HG03575 (cell line): ENCODE measurements around the gene RTL10.
"Not testable (repeated sequence)": the region's sequence is repeated elsewhere in the genome, so short reads cannot be mapped to it uniquely, and the experiment has no call there.

Experiments
- ATAC-seq: cut with Tn5 transposase; IDR thresholded peaks from one replicate; pipeline ENCODE4 v1.9.1; 2021; ENCODE audit not compliant: unreplicated experiment, insufficient number of reproducible peaks, low FRiP score; ENCODE audit errors: extremely low read depth

Gene RTL10

DNA sequence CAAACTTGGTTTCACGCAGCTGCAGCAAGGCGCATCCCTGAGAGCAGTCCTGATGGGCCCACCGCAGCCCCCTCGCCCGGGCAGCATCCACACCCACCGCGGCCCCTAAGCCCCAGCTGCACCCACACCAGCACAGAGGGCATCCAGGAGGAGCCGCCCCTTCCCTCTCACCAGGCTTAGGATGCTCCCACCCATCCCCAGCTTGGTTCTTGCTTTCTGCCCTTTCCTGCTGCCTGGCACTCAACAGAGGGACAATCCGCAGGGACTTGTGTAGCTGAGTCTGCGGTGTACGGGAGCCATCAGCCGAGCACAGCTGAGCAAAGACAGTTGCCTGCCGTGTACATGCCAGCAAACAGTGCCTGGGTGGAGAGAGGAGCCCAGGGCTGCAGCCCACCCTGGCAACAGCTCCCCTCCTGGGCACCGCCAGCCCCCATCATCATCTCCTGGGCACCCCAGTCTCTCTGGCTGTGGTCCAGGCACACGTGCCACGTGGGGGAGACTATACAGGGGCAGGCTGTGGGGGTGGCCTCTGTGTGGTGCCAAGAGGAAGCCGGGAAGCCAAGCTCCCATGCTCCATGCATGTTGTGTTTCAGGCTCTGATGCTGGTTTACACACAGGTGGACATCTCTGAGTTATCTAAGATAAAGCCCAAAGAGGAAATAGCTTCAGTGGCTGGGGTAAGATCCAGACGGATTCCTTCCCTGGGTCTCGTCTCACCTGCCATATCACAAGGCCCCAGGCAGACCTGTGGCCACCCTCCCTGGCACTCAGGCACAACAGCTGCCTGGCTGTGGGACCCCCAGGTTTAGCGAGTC is 36.0 kb upstream of the RTL10 start:
- no peak for ATAC-seq

DNA sequence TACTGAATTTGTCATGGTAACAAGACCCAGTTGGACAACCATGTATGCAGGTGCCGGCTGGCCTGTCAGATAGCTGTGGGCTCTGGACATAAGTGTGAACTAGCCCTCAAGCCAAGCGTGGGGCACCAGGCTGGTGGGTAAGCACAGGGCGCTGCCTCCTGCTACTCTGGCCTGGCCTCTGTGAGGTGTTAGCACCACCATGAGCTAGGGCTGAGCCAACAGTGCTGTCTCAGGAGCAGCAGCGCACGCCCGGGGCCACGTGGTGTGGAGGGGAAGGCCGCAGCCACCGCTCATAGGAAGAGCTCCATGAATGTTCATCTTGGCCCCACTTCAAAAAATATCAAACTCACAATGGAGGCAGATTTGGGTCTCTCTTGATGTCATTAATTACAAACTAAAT is 35.3 kb upstream of the RTL10 start:
- no peak for ATAC-seq

DNA sequence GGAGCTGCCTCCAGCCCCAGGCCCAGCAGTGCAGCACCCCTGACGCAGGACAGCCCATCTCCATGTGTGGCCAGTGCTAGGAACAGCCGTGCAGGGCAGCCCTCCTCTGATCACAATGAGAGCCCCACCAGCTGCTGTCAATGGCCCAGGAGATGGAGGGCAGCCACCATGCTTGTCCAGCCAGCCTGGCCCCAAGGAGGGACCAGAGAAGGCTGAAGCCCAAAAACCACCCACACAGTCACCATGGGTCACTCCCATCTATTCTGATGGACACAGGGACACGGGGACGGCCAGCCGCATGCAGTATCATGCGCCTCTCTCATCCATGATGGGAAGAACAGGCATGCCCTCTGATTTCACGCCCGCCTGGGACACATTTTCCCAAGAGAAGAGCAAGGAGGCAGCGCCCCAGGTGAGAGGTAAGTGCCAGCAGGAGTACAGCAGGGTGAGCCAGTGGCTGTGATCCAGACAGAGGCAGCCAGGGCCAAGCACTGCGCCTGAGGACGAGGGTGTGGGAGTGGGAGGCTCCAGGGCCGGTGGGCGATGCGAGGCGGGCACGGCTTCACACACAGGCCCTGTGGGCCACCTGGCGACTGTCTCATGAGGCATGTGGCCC is 33.6 kb upstream of the RTL10 start:
- ATAC-seq: no peak

DNA sequence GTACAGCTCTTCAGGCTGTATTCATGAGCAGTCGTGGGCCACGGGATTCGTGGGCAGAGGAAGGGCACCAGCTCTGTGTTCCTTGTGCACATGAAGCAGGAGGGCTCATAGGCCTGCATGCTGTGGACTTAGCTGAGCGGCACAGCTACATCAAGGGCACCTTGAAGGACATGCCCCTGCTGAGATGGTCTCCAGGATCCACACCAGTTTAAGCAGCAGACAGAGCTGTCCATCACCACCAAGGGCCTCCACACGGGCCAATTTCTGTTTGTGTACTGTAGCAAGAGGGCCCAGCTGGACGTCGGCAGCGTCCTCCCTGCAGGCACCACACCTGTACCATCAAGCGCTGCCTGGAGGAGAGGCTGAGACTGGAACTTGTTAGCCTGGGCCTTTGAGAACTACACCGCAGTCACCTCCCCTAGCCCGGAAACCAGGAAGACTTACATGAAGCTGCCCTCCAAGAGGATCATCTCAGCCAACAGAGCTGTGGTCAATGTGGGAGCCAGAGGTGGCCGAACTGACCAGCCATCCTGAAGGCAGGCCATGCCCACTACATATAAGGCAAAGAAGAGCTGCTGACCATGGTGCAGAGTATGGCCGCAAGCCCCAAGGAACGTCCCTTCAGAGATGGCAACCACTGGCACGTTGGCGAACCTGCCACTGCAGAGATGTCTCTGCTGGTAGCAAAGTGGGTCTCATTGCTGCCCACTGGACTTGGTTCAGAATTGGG is 32.7 kb upstream of the RTL10 start:
- no peak for ATAC-seq

DNA sequence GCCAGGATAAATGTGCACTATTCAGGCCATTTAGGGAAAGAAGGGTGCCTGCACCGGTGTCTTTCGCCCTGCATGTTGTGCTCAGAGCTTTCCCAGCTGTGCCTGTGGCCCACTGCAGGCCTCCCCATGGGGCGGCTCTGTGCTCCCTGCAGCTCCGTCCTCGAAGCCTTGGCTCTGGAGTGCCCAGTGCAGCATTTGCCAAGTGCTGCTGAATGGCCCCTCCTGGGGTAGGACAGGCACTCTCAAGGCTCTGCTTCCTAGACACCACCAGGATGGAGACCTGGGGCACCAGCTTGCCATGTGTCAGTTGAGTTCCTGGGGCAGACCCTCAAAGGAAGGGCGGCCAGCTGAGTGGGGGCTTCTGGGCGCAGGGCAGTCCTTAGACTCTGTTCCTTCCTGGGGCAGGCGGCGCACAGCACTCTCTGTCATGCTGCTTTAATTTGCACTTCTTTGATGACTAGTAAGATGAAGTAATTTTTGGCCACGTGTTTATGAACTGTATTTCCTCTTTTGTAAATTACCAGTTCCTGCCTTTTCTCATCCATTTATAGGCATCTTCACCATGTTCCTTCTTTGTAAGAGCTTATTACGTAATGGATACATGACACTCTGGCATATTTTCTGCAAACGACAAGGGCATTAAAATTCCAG is 32.1 kb upstream of the RTL10 start:
- ATAC-seq: no peak

DNA sequence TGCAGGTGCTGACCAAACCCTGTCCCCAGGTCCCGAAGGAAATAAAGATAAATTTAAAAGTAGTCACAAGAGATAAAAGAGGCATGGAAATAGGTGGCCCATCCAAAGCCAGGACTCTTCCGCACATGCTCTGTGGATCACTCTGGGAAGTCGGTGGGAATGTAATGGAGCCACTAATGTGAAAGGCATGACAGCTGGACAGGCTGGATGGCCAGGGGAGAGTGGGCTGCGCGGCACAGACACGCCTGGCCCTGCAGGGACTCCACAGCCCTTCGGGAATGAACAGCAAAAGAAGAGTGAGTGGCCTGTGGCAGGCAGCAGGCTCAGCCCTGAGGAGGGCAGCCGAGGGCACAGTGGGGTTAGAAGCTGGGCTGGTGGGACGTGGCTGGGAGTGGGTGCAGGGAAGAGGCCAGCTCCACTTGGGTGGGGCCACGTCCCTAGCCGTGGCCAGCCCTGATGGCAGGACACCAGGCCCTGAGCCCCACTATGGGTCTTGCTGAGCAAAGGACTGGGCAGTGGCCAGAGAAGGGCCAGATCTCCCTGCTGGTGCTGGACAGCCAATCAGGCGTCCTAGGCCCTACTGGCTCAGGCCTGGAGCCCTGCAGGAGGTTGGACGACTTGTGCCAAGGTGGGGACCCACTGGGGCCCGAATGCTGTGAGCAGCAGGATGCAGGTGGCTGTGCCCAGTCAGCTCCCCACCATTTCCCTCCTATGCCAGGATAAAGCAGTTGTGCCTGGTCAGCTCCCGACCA is 31.3 kb upstream of the RTL10 start:
- ATAC-seq: no peak

DNA sequence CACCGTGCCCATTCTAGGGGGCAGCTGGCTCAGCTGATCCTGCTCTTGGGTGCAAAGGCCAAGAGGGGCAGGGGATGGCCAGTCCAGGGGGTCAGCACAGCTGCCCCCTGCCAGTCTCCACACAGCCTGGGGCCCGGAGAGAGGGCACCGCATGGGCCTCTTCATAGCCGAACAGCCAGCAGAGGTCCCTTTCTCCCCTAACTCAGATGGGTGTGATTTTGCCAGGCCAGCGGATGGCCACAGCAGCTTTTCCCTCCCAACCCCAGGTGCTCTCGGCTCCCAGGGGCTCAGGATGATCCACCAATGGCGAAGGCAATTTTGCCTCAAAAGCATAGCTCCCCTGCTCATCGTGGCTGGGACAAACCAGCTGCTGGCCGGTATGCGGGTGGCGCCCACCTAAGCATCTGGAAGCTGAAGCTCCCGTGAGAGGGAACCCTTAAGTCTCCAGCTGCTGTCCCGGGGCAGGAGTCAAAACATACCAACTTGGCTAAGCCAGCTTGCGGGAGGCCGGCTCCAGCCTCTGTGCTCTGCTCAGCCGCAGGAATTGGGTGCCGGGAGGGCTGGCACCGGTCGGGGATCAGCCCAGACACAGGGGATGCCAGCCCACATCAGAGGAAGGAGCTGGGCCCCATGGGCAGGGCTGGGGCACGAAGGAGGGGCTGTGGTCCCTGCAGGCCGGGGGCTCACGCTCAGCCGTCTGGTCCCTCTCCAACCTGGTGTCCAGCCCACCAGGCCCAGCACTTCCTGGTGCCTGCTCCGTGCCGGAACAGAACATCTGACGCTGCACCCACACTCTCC is 30.5 kb upstream of the RTL10 start:
- ATAC-seq: no peak

DNA sequence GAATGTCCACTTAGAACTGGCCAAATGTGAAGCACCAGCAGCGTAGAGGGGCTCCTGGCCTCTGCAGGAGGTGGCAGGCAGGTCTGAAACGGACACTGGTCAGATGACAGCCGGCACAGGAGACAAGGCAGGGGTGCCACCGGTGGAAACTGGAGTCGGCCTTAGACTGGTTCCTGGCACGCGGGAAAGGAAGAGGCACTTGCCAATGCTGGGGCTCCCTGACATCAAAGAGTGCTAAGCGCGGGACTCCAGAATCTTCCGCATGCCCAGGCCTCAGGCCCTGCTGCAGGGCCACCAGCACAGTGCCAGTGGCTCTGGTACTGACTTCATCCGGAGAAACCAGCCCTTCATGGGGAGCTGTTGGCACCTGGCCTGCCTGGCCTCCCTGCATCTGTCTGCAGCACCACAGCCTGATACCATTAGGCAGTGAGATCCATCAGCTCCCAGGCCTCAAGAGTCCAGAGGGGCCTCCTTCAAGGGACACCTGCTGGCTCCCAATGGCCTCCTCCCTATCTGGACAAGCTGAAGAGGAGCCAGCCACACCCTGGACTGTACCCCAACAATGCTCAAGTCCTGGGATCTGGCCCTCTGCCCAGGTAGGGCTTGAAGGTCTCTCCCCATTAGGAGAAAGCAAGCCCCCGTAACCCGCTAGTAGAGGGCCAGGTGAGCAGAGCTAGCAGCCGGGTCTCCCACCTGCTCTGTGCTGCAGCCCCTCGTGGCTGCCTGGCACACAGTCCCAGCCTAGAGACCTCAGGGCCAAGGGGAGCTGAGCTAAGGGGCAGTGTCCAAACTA is 29.7 kb upstream of the RTL10 start:
- ATAC-seq: no peak

DNA sequence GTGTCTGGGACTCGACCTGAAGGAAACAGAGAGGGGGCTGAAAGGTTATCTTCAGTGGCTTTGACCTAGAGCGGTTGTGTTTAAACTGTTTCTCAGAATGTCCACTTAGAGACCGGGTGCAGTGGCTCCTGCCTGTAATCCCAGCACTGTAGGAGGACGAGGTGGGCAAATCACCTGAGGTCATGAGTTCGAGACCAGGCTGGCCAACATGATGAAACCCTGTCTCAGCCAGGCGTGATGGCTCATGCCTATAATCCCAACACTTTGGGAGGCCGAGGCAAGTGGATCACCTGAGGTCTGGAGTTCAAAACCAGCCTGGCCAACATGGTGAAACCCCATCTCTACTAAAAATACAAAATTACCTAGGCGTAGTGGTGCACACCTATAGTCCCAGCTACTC is 28.8 kb upstream of the RTL10 start:
- ATAC-seq: not testable (repeated sequence)

DNA sequence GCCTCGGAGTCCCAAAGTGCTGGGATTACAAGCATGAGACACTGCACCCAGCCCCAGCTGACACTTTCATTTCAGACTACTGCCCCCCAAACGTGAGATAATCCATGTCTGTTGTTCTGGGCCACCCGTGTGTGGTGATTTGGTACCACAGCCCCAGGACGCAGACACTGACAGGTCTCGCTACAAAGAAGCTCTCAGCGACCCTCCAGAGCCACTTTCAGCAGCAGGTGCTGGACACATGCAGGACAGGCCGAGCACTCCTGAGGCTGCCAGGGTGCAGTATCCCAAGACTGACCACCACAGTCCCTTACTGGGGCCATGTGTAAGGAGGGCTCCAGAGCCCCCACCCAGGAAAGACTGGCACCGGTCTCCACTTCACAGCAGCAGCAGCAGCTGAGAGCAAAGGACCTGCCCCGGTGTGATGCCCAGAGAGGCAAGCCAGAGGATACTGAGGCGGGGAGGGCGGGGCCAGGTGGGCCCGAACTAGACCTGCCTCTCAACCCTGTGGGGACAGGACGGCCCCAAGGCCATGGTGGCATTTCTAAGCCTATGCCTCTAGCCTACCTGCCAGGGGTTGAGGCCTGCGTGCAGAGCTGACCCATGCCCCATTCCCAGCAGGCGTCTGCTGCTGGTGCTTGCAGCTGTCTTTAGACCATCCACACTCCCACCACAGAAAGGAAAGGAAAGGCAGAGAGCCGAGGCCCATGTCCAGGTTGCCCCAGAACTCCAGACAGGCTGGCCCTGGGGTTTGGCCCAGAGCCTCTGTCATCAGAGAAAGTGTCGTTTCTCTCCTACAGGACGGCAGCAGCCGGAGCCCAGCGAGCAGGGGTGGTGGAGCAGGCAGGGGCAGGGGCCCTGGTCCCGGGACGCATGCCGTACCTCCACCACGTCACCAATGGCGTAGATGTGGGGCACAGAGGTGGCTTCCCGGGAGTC is 28.0 kb upstream of the RTL10 start:
- no peak for ATAC-seq

DNA sequence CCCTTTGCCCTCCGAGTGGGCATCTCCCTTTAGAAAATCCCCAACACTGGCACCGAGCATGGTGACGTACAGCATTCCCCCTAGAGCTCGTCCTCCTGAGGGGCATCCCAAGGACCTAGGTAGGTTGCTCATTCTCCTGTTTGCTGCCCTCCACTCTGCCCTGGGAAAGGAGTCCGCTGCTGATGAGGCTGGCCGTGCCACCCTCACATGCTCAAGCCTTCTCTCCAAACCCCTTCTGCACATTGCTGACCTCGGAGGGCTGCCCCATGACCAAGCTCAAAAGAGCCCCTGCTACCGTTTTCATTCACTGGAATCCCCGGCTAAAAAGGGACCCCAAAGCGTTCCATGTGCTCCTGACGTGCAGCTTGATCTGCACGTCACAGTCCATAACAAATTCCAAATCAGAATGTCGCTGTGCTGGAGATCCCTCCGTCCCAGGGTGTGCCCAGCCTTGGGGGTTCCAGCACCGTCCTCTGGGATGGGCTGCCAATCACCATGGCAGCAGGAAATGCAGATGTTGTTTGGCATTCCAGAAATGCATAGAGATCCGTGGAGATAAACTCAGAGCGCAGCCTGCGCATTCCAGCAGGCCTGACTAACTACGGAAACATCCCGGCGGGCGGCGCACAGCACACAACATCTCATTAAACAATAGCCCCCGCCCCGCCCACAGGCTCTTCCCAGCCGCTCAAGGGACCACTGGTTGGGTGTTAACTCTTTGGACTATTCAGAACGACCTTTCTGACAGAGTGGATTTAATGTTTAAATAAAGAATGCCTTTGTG is 26.3 kb upstream of the RTL10 start:
- ATAC-seq: no peak

DNA sequence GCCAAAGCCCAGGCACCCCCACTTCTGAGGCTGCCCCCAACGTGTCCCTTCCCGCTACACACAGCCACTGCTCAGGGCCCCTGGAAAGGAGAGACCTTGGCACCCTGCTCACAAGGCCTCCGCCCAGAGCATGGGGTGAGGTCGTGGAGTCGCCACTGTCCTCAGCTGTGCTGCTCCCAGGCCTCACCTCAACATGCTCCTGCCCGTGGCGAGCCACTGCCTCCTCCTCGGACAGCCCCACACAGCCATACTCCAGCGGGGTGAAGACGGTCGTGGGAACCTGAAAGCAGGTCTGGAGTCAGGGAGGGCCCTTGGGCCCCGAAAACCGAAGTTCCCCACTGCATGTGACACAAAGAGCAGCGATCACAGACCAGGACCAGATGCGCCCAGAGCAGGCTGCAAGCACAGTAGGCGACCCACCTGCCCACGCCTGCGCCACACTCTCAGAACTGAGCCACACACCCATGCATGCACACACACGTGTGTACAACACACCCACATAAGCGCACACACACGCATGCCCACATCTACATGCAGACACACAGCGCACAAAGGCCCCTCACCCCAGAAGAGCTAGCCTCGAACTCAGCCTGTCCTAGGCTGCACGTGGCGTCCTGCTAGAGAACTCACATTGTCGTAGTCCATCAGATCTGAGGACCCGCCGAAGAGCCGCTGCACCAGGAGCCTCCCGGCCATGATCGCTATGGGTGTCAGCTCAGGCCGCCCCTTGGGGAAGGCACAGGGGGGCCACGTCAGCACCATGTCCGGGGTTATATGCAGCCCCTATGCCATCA is 25.5 kb upstream of the RTL10 start:
- ATAC-seq: no peak

DNA sequence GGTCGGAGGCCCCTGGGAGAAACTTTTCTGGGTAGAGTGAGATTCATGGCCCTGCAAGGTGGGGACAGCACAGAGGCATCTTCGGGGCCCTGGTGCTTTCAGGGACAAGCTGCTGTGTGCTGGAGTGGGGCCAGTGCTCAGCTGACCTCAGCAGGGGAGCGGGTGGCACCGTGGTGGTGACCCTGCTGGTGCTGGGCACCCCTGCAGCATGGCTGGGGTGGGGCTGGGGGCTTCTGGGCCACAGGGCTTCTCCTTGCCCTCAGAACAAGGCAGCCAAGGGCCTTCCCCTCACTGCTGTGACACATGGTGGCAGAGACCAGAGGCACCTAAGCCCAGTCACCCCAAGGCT is 24.9 kb upstream of the RTL10 start:
- ATAC-seq: no peak

DNA sequence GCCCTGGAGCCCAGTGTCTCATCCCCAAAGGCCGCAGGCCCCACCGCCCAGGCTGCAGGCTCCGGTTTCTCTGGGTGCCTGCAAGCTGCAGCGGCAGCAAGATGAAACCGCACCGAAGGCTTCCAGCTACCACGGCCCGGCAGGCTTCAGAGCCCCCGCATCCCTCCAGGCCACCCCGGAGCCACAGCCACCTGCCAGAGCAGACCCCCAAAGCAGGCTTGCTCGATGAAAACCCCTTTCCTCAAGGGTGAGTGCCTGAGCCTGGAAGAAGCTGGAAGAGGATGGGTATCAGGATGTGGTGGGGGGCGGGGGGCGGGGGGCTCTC is 24.5 kb upstream of the RTL10 start:
- ATAC-seq: no peak

DNA sequence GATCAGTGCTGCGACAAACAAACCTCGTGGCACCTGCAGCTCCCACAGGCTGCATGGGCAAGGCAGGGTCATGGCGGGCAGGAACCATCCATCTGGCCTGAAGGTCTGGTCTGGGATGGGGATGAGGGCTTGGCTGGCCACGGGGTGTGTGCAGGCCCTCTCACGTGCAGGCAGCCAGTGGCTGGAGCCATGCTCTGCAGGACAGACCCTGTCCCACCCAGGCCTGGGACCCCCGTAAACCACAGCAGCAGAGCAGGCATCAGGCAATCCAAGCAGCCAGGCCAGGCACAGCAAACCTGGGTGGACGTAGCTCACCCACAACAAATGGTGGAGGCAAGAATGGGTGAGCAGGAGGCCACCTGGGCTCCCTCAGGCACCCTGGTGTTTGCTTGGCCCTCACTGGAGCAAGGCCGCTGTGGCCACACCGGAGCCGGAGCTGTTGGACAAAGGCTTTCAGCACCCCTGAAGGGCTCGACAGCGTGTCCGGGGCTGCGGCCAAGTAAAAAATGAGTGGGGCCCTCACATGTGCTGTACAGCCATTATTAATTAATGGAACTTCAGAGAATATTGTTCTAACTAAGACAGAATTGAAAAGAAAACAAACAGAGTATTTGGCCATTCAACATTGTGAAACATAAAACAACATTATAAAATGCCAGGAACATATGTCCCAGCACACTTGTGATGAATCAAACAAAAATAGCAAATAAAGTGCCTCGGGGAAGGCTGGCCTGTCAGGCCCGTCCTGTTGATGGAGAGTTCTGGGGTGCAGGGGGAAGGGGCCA is 24.0 kb upstream of the RTL10 start:
- ATAC-seq: no peak
